Lung (tissue), 12 donors: ENCODE measurements around the gene ATP6V0D1. TPM values are rescaled to one million over a fixed set of nuclear protein-coding genes. Genes with fewer than 3 reads are reported as not detected.
A peak's percentile ranks its signal among the peaks of the same experiment; 100 is the strongest.

Source experiments
- ATAC-seq: fragments of 200-7000 bp; cut with Tn5 transposase; one replicate; pipeline ENCODE4 v1.9.1; 2020; ENCODE audit warnings: moderate number of reproducible peaks; ENCODE audit not compliant: insufficient read depth, low FRiP score
- DNase-seq, 3 donors: peaks; one replicate each; pipeline ENCODE4 v3.0.0-alpha.2; 2013 to 2017
- H3K27ac ChIP-seq, 2 donors: one replicate each; pipeline ENCODE4 v1.5.1; 2013; ENCODE audit warnings: mild to moderate bottlenecking in 2 of 2, moderate library complexity in 2 of 2, control low read depth in 1 of 2, inconsistent platforms in 1 of 2, low read depth in 1 of 2, low read length in 1 of 2
- H3K27me3 ChIP-seq, 3 donors: one replicate each; pipeline ENCODE4 v1.5.1; 2013; ENCODE audit warnings: low read length in 2 of 3; ENCODE audit not compliant: control insufficient read depth in 3 of 3, insufficient read depth in 3 of 3
- H3K36me3 ChIP-seq, 4 donors: one replicate each; pipeline ENCODE4 v1.5.1; 2013; ENCODE audit warnings: low read length in 4 of 4, mild to moderate bottlenecking in 1 of 4, moderate library complexity in 1 of 4; ENCODE audit not compliant: control insufficient read depth in 4 of 4, insufficient read depth in 4 of 4
- H3K4me1 ChIP-seq, 5 donors: one replicate each; pipeline ENCODE4 v1.5.1; 2013; ENCODE audit warnings: low read length in 5 of 5, mild to moderate bottlenecking in 2 of 5, moderate library complexity in 1 of 5; ENCODE audit not compliant: control insufficient read depth in 5 of 5, insufficient read depth in 5 of 5
- H3K4me3 ChIP-seq: one replicate; pipeline ENCODE4 v1.5.1; 2013; ENCODE audit warnings: mild to moderate bottlenecking, control low read depth, moderate library complexity
- H3K9ac ChIP-seq, 2 donors: one replicate each; pipeline ENCODE4 v1.5.1; 2013; ENCODE audit warnings: low read length in 2 of 2, control low read depth in 1 of 2; ENCODE audit not compliant: insufficient read depth in 1 of 2
- H3K9me3 ChIP-seq, 4 donors: one replicate each; pipeline ENCODE4 v1.5.1; 2013; ENCODE audit warnings: low read length in 3 of 4, mild to moderate bottlenecking in 1 of 4, moderate library complexity in 1 of 4; ENCODE audit not compliant: control insufficient read depth in 4 of 4, insufficient read depth in 3 of 4
- CTCF ChIP-seq: IDR thresholded peaks from 2 replicates; pipeline ENCODE4 v1.5.1; 2012; ENCODE audit warnings: mild to moderate bottlenecking; ENCODE audit errors: control extremely low read depth, extremely low read depth
- WGBS, 2 donors: extraction: QIAGEN DNeasy Blood & Tissue Kit; methylation state at CpG; one replicate each; pipeline ENCODE4 v1.1.7; 2013; 5-methylcytosine and 5-hydroxymethylcytosine counted together
- polyA plus RNA-seq, 2 donors: library from polyadenylated mRNA; stranded (reverse); fragments of 200-250 nt; gene quantifications; one replicate each; pipeline ENCODE4 v1.2.1, GENCODE V29; 2013
- total RNA-seq, 2 donors: library from RNA; depleted of rRNA in 1 of 2; stranded (reverse); fragments of >200 nt in 1 of 2; gene quantifications; one replicate each; pipeline ENCODE4 v1.2.1, GENCODE V29; 2014 to 2021
- donor health status: control.
- donor health status: control.
- donor health status: Bipolar disorder and iron deficiency.
- donor health status: healthy.
- donor health status: DM: yes; HTN: yes; CAD: no.

Gene ATP6V0D1
- total and polyA plus RNA-seq, 4 donors = 39.6 to 249 (median 136) TPM

DNA sequence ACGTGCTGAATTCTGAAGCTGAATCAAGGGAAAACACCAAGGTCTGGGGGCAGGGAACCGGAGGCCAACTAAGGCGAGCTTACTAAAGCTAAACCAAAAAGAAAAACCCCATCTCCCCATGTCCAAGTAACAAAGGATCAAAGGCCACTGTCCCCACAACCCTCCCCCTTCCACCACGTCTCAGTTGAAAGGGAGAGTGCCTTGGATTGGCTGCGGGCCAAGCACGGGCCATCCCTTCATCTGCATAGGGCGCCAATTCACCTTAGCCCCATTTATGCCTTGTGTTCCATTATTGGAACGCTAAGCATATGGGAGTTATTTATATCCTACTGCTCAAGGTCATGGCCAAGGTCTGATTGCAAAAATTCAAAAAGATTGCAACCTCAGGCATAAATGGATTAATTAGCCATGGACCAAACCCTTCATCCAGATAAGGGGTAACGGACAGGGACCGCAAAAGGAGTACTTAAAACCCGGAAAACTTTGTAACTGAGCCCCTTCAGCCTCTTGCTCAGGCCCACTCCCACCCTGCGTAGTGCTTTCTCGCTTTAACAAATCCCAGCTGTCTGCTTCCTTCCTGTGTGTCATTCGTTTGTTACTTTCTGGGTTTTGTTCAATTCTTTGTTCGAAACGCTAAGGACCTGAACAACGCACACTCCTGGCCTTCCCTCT is 740 bp upstream of the ATP6V0D1 start:
- peaks cover 0 to 2% (median 0%) of the 10 kb centered on the region in 4 donors for H3K36me3 ChIP-seq
- no peaks in the 10 kb centered on the region for H3K27me3 ChIP-seq
- ATAC-seq = no peak
- TF ChIP-seq CTCF = no peak
- peaks cover 0 to 22% (median 4%) of the 10 kb centered on the region in 5 donors for H3K4me1 ChIP-seq
- 3 to 10% methylated on average over 17 of the region's 17 CpGs for WGBS, 2 donors
- H3K4me3 ChIP-seq = peak overlapping the region; percentile 53
- H3K9ac ChIP-seq = peak overlapping the region in 1 of 2 donors; percentile 69
- peak overlapping the region; percentile 86 to 91 for H3K27ac ChIP-seq
- H3K9me3 ChIP-seq = no peaks in the 10 kb centered on the region
- DNase-seq = peak in 2 of 3 donors; percentile 31 to 33

- Histone ChIP-seq H3K27ac (no peak overlapping the region), H3K9ac (no peak overlapping the region), H3K36me3 (no peaks in the 10 kb centered on the region), H3K27me3 (no peaks in the 10 kb centered on the region), H3K4me3 (no peak overlapping the region), H3K9me3 (no peaks in the 10 kb centered on the region), H3K4me1 (peaks cover 0 to 22% (median 12%) of the 10 kb centered on the region in 5 donors)
- no peak for TF ChIP-seq CTCF
- 81 to 92% methylated on average over 8 of the region's 8 CpGs for WGBS, 2 donors
- DNase-seq (no peak), ATAC-seq (no peak)
Measured at GRCh38 chr16:67477960-67478554, 2.9 kb downstream of the ATP6V0D1 start.

DNA sequence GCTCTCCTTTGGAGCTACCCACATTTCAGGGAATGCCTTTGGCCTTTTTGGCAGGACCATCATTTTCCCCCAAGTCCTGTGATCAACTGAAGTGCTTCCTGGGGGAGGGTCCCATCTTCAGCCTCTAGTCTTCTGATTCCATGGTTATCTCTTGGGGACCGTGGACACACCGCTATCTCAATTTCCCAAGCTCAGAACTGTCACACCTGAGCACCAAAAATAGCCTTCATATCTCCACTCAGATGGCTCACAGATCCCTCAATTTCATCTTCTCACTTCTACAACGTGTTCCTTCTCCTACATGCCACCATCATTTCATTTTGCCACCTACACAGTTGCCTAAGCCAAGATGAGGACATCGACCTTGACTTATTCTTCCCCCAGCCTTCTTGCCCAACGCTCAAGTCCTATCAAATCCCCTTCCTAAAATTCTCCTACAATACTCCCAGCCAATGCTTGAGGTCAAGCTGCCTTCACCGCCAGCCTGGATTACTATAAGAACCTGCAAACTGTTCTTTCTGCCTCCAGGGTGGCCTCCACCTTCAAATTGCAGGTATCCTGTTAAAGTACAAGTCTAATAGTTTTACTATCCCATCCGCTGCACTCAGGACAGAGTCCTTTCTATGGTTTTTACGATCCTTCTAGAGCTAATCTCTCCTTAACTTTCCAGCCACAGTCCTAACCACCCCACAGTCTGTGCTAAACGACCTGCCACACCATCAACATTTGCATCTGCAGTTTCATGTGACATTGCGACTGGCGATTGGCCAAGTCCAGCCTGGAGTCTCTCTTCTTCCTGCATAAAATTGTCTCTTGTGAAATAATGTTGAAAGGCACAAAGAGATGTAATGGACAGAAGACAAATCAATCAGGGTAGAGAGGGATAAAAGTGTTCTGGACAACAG is 6.2 kb downstream of the ATP6V0D1 start:
- Histone ChIP-seq H3K4me3 (no peak overlapping the region), H3K27me3 (no peaks in the 10 kb centered on the region), H3K36me3 (no peaks in the 10 kb centered on the region), H3K9ac (no peak overlapping the region), H3K9me3 (no peaks in the 10 kb centered on the region), H3K4me1 (peaks cover 3 to 23% (median 10%) of the 10 kb centered on the region in 5 donors), H3K27ac (no peak overlapping the region)
- WGBS, 2 donors = 65 to 82% methylated on average over 11 of the region's 11 CpGs
- ATAC-seq = no peak
- no peak for DNase-seq
- TF ChIP-seq CTCF = no peak
